ENCODE measurements around the gene FAM3D.

FAM3D gene

GRCh38 chr3:58625196-58625824 lies 41.3 kb downstream of the FAM3D start:
- DNase-seq = no peak

DNA sequence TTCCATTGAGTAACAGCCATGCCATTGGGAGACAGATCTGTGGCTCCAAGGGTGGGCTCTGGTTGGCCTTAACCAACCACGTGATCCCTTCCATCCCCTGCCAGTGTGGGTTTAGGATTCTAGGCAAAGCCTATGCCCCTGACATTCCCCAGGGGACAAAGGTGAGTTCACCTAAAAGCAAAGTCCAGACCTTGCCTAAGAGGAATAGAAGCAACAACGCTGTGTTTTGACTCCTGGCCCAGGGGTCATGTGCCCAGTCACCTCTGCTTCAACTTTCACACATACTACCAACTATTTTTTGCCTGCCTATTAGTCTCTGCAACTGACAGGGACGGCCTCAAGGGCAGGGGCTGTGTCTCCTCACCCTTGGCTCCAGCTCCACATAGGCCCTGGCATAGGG lies 42.0 kb downstream of the FAM3D start:
- DNase-seq = no peak

- no peak for DNase-seq
Observed at GRCh38 chr3:58623961-58624360, 42.6 kb downstream of the FAM3D start.

- DNase-seq = no peak
Observed at GRCh38 chr3:58623478-58623877, 43.1 kb downstream of the FAM3D start.

DNA sequence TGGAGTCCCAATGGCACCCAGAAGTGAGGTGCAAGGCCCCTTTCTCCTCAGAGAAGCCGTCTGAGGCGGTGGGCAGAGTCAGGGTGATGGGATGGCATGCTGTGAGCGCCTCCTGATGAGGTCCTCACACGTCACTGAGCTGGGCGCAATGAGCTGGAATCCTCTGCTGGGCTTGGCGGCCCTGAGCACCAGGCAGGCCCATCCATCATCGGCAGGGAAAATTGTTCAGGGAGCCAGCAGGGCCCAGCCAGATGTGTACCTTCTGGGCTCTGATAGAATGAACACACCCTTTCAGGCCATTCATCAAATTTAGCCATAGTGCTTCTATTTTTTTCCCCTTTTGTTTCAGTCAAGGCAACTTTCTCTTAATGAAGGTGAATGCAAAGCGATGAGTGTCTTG lies 43.7 kb downstream of the FAM3D start:
- no peak for DNase-seq

DNA sequence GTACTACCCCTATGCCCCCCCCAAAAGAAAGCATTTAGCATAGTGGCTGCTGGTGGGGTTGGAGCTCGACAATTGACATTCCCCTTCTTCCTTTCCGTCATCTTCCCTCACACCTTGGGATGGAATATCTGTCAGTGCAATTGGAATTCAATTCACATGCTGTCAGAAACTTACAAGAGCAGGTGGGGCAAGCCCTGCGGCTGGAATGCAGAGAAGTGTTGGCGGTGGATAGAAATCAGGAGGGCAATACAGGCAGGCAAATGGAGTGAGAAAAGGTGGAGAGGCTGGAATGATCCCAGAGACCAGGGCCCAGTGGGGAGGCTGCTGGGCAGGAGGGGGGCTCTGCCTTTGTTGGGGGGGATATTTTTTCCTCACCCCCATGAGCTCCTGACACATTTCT lies 44.1 kb downstream of the FAM3D start:
- DNase-seq = no peak

GRCh38 chr3:58621086-58621830 lies 45.3 kb downstream of the FAM3D start:
- DNase-seq = no peak

DNA sequence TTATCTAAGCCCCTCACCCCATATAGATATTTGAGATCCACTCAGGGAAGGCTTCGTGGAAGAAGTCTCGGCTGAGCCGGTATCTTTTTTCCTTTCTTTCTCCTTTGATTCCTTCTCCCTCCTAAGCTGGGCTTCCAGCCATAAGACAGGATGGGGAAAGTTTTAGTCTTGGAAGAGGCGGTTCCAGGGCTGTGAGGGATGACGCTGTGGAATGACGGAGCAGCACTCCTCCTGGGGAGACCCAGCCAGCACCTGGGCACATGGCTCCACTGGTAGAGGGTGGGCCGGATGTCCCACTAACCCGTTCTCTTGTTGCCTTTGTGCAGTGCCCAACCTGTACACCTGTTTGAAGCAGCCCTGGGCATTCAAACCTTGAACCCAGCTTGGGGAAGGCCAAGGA lies 46.2 kb downstream of the FAM3D start:
- no peak for DNase-seq

GRCh38 chr3:58617338-58617761 lies 49.2 kb downstream of the FAM3D start:
- no peak for DNase-seq

DNA sequence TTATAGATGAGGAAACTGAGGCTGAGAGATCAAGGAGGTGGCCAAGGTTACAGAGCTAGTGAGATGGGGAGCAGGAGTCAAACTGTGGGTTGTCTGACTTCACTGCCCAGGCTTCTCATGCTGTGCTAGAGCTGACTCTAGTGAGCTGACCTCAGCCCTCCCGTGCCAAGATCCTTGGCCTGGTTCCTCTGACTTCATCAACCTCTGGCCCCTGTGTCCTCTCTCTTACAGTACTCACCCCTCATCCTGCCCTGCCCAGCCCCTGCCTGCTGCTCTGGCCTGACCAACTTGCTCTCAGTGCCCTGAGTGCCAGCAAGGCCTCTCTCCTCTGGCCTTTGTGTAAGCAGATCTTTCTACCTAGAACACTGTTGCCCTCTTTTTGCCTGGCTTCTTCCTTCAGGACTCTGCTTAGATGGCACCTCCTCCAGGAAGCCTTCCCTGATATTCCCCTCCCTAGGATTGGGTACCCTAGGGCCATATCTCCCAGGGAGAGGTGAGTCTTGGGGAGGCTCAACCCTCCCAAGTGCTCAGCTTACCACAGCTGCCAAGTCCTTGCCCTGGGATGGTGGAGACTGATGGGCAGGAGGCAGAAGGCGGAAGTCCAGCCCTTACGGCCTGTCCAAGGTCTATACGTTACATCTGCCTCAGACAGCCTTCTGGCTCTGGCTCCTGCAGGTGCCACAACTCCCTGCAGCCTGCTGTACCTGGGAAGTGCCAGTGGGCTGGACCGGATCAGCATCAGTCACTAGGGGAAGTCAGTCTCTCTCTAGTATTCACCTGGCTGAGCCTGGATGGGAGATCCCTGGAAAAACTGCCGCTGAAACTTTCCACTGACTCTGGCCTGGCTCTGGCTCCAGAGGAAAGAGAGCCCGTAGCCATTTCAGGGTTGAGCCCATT lies 53.1 kb downstream of the FAM3D start:
- no peak for DNase-seq

- no peak for DNase-seq
Observed at GRCh38 chr3:58612830-58613229, 53.7 kb downstream of the FAM3D start.

DNA sequence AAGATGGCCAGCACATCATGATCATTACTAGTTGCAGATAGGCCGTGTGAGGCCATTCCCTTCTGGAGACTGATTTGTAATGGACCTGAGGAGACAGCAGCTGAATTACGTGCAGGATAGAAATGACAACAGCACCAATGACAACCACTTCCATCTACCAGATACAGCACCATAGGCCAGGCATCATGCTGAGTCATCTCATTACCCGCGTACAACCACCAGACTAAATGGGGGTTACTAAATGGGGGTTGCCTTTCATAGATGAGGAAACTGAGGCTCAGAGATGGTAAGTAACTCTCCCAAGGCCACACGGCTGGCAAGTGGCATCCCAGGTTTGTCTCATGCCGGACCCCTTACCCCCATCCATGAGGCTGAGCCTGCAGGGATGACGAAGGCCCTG lies 56.6 kb downstream of the FAM3D start:
- DNase-seq = no peak

DNA sequence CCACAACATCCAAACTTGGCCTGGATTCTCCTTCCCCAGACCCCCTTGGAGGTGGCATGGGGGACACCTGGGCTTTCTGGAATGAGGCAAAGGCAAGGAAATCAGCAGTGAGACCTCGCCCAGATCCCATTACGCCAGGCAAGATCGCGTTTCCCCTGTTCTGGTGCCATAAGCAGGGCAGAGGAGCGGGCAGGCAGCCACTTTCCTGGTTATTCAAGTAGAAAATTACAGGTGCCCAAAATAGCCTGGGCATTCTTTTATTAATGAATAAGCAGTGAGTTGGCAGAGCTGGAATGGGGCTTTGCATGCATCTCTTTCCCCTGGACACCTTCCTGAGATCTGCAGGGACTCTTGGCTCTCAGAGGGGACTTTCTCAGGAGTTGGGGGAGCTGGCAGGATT lies 57.9 kb downstream of the FAM3D start:
- no peak for DNase-seq

DNA sequence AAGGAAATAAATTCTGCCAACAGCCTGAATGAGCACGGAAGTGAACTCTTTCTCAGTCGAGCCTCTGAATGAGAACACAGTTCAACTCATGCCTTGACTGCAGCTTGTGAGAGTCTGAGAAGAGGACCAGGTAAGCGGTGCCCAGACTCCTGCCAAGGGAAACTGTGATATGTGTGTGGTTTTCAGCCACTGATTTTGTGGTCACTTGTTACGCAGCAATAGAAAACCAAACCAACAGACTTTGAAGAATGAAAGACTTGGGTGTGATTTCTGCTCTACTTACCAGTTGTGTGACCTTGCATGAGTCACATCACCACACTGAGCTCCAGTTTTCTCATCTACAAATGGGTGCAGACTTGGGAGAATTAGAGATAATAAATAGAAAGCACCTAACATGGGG lies 58.8 kb downstream of the FAM3D start:
- DNase-seq = no peak

GRCh38 chr3:58606693-58607092 lies 59.9 kb downstream of the FAM3D start:
- DNase-seq = no peak

- DNase-seq = no peak
Observed at GRCh38 chr3:58604031-58604430, 62.5 kb downstream of the FAM3D start.

GRCh38 chr3:58603606-58604005 lies 63.0 kb downstream of the FAM3D start:
- no peak for DNase-seq

- no peak for DNase-seq
Observed at GRCh38 chr3:58597770-58598310, 68.7 kb downstream of the FAM3D start.

DNA sequence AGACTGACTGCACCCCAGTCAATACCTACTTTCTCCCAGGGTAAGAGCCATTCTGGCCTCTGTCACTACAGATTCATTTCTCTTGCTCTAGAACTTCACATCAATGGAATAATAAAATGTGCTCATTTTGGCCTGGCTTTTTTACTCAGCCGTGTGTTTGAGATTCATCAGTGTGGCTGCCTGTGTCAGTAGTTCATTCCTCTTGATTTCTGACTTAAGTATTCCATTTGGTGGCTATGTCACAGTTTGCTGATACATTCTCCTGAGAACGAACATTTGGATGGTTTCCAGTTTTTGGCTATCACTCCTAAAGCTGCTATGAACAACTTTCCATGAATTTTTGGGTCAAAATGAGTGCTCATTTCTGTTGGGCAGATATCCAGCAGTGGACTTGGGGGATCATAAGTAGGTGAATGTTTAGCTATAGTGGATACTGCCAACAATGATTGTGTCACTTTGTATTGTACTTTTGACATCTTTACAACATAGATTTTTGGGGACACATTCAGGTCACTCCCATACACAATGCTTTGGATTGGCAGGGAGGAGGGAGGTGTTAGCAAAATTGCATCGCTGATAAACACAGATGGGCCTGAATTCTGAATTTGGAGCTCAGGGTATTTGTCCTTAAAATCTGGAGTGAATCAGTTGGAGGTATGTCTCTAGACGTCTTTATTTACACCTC lies 69.6 kb downstream of the FAM3D start:
- DNase-seq = no peak

DNA sequence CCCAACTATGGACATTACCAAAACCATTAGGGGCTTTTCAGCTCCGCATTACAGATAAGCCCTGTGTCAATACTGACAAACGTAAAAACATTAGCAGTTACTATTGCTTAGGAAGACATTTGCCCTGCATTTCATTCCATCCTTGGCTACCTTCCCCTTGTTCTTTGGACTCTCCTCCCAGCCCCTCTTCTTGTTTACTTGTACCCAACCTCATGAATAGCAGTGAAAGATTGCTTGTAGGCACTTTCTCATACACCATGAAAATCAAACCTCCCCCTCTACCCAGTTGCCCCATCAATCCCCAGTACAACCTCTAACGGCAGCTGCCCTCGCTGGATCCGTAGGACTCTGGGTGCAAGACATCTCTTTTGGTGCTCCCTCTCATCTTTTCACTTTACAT lies 72.5 kb downstream of the FAM3D start:
- no peak for DNase-seq

GRCh38 chr3:58591517-58592510 lies 74.8 kb downstream of the FAM3D start:
- no peak for DNase-seq

Data from activated CD4-positive, alpha-beta T cell treated with anti-CD3 and anti-CD28 coated beads for 48 hours (primary cell).